NCI-H2107 (cell line): ENCODE results near the gene BICC1.
"Not testable (repeated sequence)": the region's sequence is repeated elsewhere in the genome, so short reads cannot be mapped to it uniquely, and the experiment has no call there.

Source experiments
- DNase-seq: peaks from one replicate; lab custom pipeline; 2025; lab: John Stamatoyannopoulos, UW

The BICC1 gene

DNA sequence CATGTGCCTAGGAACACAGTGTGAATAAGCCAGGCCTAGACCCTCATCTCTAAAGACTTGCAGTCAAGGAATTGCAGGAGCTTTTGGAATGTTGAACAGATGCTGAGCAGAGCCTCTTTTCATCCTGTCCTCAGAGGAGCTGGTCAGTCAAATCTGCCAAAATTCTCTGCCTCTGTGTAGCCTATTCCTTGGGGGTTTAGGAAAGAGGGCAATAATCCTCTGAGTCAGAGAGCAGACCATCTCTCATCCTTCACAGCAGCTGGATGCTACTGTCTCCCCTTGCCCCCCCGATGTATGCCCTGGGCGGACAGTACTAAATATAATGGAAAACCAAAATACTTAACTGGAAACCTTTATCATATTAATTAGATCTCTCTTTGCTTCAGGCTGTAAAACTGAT lies 52.6 kb downstream of the BICC1 start:
- DNase-seq = no peak

DNA sequence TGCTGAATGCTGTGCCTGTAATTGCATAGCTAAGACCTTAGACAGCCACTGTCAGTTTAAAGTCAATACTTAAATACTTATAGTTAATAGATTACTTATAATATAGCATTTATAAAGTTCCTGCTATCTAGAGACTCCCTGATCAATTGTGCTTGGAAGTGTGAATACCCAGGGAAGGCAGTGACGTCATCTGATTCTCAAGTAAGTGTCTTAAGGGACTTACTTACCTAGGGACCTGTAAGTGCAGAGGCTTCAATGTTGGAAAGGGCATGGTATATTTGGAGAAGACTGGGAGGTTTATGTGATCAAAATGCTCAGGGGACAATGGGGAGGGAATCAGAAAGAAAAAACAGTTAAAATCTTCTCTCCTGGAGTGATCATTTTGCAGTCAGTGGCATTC lies 55.0 kb downstream of the BICC1 start:
- DNase-seq = no peak

DNA sequence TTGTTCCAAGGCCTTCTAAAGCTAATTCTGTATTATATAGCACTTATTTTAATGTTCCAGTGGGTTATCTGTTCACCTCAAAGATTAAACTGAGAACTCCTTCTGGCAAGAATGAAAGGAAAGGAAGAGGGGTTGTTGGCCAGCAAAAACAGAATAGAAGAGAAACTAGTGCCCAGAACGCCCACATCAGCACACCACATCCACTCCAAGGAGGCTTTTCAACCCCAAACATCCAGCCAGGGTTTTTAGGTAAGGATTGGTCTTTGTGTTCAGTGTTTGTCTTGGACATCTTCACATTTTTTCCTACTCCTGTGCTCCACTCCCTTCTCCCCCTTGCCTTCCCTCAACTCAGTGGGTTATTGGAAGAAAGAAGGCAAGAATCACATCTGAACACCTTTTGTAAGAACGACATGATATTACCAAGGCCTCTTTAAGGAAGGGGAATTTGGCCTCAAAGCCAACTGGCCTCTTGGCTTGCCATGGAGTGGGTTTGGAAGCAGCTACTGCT lies 55.8 kb downstream of the BICC1 start:
- no peak for DNase-seq

DNA sequence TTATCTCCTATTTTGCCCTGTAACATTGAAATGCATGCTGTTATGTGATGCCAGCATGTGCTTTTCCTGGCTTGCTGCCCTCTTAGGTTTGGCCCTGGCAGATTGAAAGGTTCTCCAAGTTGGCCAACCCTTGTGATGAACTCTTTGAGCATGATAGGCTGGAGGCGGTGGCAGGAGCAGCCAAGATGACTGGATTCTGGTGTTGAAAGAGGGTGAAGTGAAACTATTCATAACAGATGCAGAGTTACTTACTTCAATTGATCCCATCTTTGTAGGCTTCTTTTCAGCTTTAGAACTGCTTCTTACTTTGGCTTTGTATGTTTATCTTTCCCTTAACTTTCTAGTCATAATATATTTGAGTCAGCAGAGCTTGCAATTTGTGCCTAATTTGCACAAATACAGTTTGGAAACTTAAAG lies 57.6 kb downstream of the BICC1 start:
- no peak for DNase-seq

DNA sequence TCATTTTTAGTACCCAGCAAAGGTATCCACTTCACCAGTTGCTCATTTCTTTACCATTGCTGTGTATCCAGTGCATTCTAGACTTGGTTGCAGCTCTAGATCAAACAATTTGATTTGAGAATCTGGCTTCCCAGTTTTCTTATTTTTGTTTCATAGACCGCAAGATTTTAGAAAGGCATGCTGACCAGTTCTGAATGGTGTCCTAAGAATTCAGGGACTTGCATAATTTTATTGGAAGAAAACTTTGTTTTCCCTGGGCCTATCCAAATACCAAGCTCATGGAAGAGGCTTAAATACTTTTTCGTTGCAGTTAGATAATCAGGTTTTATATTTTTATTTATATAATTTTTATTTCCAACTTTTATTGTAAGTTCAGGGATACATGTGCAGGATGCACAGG lies 58.3 kb downstream of the BICC1 start:
- DNase-seq = no peak

DNA sequence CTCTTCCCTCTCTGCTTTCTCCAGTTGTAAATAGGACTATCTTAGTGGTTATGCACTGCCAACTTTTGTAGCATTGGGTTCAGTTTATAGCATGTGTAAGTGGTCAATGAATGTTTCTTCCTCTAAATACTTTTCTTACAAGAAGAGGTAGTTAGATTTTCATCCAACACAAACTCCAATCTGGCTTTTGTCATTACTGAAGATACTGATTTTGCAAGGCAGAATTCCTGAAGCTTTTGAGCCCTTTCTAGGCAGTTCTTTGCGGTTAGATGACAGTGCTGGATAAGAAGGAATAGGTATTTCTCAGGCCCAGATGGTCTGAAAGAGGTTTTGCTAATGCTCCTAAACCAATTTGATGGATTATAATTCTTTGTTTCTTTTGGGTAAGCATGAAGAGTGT lies 60.5 kb downstream of the BICC1 start:
- DNase-seq = no peak

DNA sequence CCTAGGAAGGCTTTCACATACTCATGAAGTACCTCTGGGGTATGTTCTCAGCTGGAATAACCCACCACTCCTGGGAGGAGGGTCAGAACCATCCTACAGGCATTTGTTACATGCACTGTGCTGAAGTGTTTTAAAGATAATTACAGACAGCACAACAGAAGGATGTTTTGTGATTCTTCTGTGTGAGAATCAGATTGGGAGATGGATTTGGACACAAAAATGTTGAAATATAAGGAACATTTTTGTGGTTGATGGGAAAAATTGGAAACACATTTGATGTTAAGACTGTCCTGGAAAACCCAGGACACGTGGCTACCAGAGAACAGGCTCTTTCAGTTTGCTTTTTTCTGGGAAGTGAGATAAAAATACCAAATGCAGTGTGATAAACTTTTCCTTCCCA lies 61.4 kb downstream of the BICC1 start:
- DNase-seq = no peak

DNA sequence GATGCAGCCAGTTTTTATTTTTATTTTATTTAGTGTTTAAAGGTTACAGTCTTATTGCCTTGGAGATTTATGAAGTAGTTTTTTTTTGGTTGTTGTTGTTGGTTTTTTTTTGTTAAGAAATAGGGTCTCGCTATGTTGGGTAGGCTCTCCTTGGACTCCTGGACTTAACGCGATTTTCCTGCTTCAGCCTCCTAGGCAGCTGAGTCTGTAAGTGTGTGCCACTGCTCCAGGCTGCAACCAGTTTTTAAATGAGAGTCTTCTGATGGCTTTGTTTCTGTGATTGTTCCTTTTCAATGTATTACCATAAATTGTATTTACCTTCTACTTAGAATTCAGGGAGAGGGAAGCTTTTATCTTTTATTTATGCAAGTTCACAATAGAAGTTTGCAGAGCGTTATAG lies 62.8 kb downstream of the BICC1 start:
- no peak for DNase-seq

DNA sequence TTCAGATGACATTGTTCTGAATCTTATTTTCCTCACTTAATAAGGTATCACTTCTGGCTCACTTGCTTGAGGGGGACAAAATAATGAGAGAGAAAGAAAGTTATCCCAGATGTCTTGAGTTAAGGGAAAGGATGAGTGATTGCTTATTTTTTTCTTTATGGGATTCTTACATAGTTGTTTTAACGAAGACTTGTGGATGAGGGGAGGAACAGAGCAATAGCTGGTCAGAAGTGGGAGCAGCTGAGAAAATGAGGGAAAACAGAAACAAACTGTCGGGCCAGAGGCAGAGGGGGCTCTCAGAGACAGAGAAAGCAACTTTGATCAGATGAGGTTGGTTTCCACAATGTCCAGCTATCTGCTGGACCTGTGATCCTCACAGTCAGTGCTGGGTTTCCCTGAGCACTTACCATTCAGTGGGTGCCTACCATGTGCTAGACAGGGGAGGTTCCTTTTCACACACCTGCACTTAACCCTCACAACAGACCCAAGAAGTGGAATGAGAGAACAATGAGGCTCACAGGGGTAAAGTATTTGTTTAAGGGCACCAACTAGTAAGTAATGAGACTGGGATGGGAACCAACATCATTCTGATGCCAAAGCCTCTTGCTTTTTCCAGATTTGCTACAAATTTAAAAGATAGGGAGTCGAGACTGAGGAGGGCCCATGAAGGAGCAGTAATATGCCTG lies 64.2 kb downstream of the BICC1 start:
- no peak for DNase-seq

DNA sequence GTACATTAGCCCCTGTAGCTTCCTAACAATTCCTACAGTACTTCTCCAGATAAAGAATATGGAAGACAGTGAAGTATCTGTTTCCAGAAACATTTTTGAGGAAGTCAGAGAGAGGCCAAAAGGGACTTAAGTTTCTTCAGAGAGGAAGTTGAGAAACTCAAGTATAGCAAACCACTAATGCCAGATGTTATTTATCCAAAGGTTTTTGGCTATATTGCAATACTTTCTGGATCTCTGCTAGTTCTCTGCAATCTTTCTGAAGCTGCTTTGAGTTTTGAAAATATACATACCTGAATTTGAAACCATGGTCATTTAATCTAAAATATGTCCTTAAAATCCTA lies 64.7 kb downstream of the BICC1 start:
- no peak for DNase-seq

DNA sequence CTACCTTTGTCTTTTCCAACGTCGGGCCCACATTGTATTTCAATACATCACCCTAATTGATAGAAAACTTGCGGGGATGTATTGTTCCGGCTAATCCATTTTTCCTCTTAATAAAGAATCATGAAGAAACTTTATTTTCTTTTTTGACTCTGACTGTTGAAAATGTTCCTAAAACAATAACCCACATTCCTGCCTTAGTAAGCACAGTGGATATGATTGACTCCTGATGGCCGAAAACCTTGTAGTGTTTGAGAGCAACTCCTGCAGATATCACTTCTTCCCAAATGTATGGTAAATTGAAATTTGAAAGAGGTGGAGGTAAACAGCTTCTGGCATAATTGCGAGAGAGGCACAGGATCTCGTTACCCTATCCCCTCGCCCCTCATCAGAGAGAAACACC lies 65.7 kb downstream of the BICC1 start:
- no peak for DNase-seq

DNA sequence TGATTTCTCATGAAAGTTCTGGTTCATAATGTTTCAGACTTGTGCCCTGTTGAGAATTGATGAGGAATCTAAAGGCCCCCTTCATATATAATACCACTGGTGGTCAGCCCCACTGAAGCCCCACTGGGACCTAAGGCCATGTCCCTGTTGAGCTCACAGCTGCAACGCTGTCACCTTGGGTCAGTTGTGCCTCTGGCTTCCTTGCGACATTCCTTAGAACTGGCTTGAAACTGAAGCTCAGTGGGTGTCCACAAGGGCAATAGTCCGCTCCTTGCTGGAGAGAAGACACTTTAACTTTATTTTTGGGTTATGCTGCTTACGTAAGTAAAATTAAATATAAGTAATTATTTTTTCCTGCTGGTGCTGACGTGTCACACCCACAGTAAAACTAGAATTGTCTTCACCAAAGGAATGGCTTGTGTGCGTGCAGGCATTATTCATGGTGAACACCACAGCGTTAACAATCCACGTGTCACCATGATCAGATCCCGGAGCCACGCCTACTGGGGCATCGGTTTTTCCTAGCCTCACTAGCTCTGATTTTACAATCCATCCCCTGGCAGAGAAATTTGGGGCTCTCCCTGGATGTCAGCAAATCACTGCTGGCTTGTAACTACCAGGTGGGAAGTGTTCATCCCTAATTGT lies 66.5 kb downstream of the BICC1 start:
- DNase-seq = no peak

DNA sequence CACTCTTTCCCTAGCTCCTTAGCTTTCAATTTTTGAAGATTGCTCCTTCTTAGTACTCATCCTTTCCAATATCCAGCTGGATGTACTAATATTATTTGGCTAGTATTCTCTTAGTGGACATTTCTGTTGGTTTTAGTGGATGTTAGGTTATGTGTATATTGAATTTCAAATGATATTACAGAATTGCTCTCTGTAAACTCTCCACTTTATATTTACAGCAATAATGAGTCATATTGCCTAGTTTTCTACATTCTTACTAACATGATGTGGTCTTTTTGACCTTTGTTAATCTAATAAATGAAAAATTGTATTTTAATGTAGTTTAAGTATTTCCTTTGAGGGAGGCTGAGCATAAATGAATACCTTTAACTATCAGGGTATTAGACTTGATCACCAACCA lies 69.4 kb downstream of the BICC1 start:
- DNase-seq = no peak

DNA sequence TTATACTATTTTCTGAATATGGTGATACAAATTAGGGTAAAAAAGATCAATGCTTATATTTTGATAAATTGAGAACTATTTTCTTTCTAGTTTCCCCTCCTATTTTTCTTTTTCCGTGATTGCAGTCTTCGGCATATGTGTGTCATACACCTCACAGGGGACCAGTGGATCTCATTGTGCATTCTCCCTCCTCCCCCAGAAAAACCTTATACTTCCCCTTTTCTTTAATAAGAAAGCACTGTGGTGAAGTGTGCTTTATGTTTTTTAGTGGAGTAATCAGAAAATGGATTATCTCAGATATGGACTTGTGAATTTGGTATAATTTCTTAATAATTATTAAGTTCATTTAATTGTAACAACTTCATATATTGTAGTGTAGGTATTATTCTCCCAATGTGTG lies 72.8 kb downstream of the BICC1 start:
- DNase-seq = no peak

DNA sequence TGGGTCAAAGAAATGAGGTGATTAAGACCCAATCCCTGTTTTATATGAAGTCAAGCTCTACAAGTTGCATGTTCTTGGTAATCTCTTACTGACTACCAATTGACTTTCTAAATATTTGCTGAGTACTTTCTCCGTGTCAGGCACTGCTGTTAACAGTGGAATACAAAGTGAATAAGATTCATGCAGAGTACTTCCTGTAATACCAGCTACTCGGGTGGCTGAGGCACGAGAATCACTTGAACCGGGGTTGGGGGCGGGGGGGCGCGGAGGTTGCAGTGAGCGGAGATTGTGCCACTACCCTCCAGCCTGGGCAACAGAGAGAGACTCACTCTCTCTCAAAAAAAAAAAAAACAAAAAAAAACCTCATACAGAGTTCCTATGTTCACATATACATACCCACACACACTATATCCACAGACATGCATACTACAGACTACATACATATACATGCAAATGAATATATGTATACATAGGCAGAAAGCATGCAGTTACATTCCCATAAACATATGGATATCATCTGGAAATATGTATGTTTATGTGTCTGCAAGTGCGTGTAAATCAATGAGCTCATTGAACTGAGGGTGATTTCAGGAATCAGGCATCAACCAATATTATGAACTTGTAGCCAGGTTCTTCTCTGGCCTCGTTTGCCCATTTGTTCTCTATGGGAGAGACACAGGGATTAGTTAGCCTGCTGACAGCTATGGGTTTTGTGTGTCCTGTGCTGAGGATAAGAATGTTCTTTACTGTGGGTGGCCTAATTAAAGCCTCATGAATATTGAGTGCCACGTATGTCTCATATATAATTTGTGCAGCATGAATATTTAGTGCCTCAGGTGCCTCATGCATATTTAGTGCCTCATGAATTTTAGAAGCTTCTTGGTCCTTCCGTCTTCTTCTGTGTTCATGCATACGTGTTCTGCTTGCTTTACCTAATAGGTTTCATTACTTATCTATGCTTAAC lies 73.9 kb downstream of the BICC1 start:
- no peak for DNase-seq

DNA sequence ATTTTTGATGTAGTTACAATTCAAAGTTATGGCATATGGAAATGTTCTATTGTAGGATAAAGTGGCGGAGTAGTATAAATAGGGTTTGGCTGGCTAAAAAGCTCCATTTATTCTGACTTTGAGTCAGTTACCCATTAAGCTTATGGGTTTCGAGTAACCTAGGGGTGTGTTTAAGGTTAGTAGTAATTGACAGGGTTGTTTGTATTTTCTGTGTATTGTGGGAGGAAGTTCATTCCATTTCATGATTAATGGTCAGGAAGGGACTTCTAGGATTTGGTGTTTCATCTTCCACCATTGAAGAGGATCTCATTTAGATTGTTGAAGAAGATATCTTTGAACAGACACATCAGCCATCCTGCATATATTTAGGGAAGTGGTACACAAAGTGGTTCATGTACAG lies 75.0 kb downstream of the BICC1 start:
- DNase-seq = no peak

DNA sequence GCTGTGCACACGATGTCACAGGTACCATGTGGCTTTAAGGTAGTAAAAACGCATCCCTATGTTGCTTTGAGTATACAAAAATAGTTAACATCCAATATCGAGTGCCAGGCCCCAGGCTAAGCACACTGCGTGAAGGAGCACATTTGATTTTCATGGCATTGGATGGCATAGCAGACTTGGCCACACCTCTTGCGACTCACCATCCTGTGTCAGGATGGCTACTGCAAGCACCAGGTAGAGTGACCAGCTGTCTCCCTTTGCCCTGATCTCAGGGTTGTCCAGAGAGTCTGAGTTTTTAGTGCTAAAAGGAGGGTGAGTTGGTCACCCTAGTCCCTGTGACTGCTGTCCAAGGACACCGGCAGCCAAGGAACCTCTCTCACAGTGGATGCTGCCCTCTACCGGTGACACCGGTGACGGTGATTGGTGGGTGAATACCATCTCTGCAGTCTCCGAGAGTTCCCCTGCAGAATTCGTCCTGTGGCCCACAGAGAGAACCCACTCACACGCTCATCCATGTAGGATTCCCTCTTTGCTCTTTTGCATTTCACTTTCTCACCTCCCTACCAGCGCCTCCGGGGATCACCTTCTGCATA lies 76.1 kb downstream of the BICC1 start:
- DNase-seq = no peak

DNA sequence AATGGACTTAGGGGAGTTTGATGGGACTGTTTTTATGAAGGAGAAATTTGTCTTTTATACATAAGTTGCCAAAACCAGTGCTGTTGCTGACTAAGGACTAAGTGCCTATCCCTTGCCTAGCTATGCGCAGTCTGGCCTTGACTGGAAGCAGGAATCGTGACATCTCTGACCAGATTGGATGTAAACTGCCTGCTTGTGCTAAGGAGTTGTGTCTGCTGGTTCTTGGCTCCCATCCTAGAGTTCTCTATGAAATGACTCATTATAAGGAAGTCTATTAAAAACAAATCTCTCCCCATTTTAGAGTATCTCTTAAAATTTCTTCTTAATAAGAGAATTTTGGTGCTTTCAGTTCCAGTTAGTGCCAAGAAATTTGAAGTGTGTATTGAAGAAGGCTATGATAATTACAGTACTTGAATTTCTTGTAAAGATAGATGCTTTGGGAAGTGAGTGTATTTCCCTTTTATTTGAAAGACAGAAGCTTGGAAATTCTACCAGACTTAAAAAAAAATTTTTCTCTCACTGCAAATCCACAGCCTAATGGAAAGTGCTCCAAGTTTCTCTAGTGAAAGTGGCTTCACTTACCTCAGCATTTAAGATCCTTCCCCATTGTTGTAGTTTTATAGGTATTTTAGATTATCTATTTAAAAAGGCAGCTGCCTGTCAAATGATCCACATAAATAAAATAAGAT lies 77.6 kb downstream of the BICC1 start:
- no peak for DNase-seq

DNA sequence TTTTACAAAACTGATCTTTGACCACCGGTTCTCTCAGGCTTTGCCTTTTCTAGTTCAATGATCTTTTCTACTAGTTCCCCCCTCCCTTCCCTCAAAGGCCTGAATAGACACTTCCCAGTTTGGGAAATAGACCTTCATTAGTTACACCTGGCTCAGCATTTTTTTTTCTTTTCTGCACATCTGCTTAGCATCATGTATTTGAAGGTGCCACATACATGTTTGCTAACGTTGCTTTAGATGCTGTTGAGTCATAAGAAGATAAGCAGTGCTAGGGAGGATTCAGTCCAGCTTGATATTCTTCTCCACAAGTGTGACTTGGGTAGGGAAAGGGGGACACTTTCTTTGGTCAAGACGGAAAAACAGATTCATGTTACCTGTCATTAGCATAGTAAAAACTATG lies 78.3 kb downstream of the BICC1 start:
- no peak for DNase-seq

DNA sequence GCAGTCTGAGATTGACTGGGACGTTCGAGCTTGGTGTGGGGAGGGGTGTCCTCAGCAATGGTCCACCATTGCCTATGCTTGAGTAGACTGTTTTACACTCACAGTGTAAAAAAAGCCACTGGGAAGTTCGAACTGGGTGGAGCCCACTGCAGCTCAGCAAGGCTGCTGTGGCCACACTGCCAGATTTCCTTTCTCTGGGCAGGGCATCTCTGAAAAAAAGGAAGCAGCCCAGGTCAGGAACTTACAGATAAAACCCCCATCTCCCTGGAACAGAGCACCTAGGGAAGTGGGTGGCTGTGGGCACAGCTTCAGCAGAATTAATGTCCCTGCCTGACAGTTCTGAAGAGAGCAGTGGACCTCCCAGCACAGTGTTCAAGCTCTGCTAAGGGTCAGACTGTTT lies 80.3 kb downstream of the BICC1 start:
- DNase-seq = no peak

DNA sequence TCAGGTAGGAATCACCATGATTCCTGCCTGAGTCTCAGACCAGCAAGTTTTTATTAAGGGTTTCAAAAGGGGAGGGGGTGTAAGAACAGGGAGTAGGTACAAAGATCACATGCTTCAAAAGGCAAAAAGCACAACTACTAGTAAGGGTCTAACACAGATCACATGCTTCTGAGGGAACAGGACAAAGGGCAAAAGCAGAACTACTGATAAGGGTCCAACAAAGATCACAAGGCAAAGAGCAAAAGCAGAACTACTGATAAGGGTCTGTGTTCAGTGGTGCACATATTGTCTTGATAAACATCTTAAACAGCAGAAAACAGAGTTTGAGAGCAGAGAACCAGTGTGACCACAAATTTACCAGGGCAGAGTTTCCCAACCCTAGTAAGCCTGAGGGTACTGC lies 84.5 kb downstream of the BICC1 start:
- not testable (repeated sequence) for DNase-seq
